Gastrocnemius medialis (tissue), 4 donors: ENCODE results near the gene PLAC1. TPM values are rescaled to one million over a fixed set of nuclear protein-coding genes. Genes with fewer than 3 reads are reported as not detected.

Experiments used
- ATAC-seq, 2 donors: fragments of 150-250 bp; one replicate each; pipeline ENCODE4 v1.9.1; 2016
- DNase-seq, 2 donors: peaks; one replicate each; pipeline ENCODE4 v3.0.0-alpha.2; 2019
- H3K27ac ChIP-seq, 4 donors: fragments of 200-600 bp; sonication (generic); 1 replicate in 1 of 4; 2 replicates in 3 of 4; pipeline ENCODE4 v1.5.1; 2016 to 2018; ENCODE audit warnings: mild to moderate bottlenecking in 2 of 4, moderate library complexity in 1 of 4
- H3K27me3 ChIP-seq, 3 donors: fragments of 200-600 bp; sonication (generic) in 2 of 3; 1 replicate in 1 of 3; 2 replicates in 2 of 3; pipeline versions ENCODE4 v1.5.1 to v1.6.0; 2016 to 2019; ENCODE audit warnings: mild to moderate bottlenecking in 1 of 3, moderate library complexity in 1 of 3
- H3K36me3 ChIP-seq, 2 donors: fragments of 200-600 bp; sonication (generic) in 1 of 2; one replicate each; pipeline ENCODE4 v1.5.1; 2017 to 2018
- H3K4me1 ChIP-seq, 2 donors: fragments of 200-600 bp; sonication (generic) in 1 of 2; one replicate each; pipeline ENCODE4 v1.5.1; 2016 to 2017; ENCODE audit warnings: mild to moderate bottlenecking in 2 of 2
- H3K4me3 ChIP-seq, 4 donors: fragments of 200-600 bp; sonication (generic) in 3 of 4; 1 replicate in 1 of 4; 2 replicates in 3 of 4; pipeline ENCODE4 v1.5.1; 2016 to 2019; ENCODE audit warnings: mild to moderate bottlenecking in 2 of 4
- H3K9me3 ChIP-seq, 3 donors: fragments of 200-600 bp; sonication (generic) in 2 of 3; 1 replicate in 1 of 3; 2 replicates in 2 of 3; pipeline ENCODE4 v1.5.1; 2016 to 2019
- POLR2A ChIP-seq, 2 donors: fragments of 450-650 bp; IDR thresholded peaks; one replicate each; pipeline ENCODE4 v1.6.1; 2017; ENCODE audit warnings: antibody characterized with exemption in 2 of 2, mild to moderate bottlenecking in 2 of 2, moderate library complexity in 2 of 2
- in situ Hi-C, 4 donors: fragments of 200-750 bp; cut with MboI; loops; one replicate each; pipeline versions ENCODE4 v1.15.0 to v1.8.0; 2017; ENCODE audit warnings: low sequenced_read_pairs in 4 of 4
- intact Hi-C: fragments of 100-400 bp; cut with DNase I; formaldehyde crosslinking; loops from one replicate; pipeline ENCODE4 v1.15.1; 2023; ENCODE audit warnings: low total_unique reads
- total RNA-seq, 4 donors: library from RNA; depleted of rRNA; stranded (reverse); fragments of >200 nt; gene quantifications; one replicate each; pipeline versions ENCODE4 v1.1.0 to v1.2.3, GENCODE V29; 2016
- TF ChIP-seq, protein P1 (sequence below), 5 experiments: fragments of 450-650 bp in 3 of 5; fragments of 200-600 bp in 2 of 5; sonication (generic) in 2 of 5; IDR thresholded peaks in 4 of 5; conservative IDR thresholded peaks in 1 of 5; 1 replicate in 4 of 5; 2 replicates in 1 of 5; pipeline ENCODE4 v1.5.1; 2016 to 2019; ENCODE audit warnings: antibody characterized with exemption in 5 of 5, mild to moderate bottlenecking in 3 of 5, moderate library complexity in 3 of 5

PLAC1 gene
- total RNA-seq, 4 donors from 2014 or later = not detected

DNA sequence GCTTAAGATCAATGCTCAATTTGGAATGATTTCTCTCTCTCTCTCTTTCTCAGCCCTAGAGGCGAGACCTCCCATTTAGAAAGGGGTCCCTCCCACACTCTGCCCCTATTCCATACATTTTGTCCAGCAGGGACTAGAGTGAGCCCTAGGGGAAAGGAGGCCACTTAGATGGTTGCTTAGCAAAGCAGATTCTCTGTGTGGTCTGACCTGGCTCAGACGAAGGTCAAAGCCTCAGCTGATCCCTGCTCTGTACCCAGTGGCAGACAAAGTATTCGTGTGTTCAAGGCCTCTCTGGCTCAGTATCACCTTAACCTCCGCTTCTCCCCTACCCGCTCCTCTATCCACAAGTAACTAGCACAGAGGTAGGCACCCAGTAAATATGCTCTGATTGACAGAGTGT lies 120.0 kb downstream of the PLAC1 start:
- H3K4me1 ChIP-seq = no peaks in the 10 kb centered on the region
- H3K27ac ChIP-seq = no peak overlapping the region
- in situ Hi-C loops = no loop called here
- no peaks in the 10 kb centered on the region for H3K9me3 ChIP-seq
- H3K27me3 ChIP-seq = peaks cover 0 to 3% (median 0%) of the 10 kb centered on the region in 3 donors
- H3K36me3 ChIP-seq = no peaks in the 10 kb centered on the region
- intact Hi-C loops = no loop called here
- TF ChIP-seq, protein P1, sequence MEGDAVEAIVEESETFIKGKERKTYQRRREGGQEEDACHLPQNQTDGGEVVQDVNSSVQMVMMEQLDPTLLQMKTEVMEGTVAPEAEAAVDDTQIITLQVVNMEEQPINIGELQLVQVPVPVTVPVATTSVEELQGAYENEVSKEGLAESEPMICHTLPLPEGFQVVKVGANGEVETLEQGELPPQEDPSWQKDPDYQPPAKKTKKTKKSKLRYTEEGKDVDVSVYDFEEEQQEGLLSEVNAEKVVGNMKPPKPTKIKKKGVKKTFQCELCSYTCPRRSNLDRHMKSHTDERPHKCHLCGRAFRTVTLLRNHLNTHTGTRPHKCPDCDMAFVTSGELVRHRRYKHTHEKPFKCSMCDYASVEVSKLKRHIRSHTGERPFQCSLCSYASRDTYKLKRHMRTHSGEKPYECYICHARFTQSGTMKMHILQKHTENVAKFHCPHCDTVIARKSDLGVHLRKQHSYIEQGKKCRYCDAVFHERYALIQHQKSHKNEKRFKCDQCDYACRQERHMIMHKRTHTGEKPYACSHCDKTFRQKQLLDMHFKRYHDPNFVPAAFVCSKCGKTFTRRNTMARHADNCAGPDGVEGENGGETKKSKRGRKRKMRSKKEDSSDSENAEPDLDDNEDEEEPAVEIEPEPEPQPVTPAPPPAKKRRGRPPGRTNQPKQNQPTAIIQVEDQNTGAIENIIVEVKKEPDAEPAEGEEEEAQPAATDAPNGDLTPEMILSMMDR (IDR thresholded peaks at IDR 0.05 in 4 of 5, conservative IDR thresholded peaks at IDR 0.05 in 1 of 5) = no peak
- no peak overlapping the region for H3K4me3 ChIP-seq
- ATAC-seq (no peak), DNase-seq (no peak)

GRCh38 chrX:134537179-134537955 lies 120.9 kb downstream of the PLAC1 start:
- TF ChIP-seq, protein P1 (IDR thresholded peaks at IDR 0.05 in 4 of 5, conservative IDR thresholded peaks at IDR 0.05 in 1 of 5) = no peak
- TF ChIP-seq POLR2A (IDR thresholded peaks at IDR 0.05) = no peak
- H3K4me1 ChIP-seq = no peaks in the 10 kb centered on the region
- in situ Hi-C loops (no loop called here), intact Hi-C loops (no loop called here)
- H3K27me3 ChIP-seq = peaks cover 0 to under 1% (median 0%) of the 10 kb centered on the region in 3 donors
- H3K27ac ChIP-seq = no peak overlapping the region
- DNase-seq = no peak
- no peaks in the 10 kb centered on the region for H3K9me3 ChIP-seq
- H3K4me3 ChIP-seq = no peak overlapping the region
- no peak for ATAC-seq
- no peaks in the 10 kb centered on the region for H3K36me3 ChIP-seq

DNA sequence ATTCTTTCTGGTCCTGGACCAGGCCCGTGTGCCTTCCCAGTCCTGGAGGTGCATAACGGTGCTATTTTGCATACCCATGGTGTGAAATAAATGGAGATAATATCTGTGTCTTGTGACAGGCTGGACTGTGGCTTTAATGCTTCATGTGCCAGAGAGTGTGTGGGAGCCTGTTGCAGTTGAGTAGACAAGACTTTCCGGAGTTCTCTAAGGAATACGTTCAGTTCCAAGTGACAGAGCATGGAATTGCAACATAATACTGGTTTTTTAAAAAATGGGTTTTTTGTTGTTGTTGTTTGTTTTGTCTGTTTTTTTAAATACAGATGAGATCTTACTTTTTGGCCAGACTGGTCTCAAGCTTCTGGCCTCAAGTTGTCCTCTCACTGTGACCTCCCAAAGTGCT lies 124.3 kb downstream of the PLAC1 start:
- Histone ChIP-seq H3K36me3 (no peaks in the 10 kb centered on the region), H3K4me3 (no peak overlapping the region), H3K27me3 (no peaks in the 10 kb centered on the region), H3K4me1 (no peaks in the 10 kb centered on the region), H3K27ac (no peak overlapping the region), H3K9me3 (no peaks in the 10 kb centered on the region)
- DNase-seq = no peak
- in situ Hi-C loops = no loop called here
- intact Hi-C loops = no loop called here
- TF ChIP-seq, protein P1 (IDR thresholded peaks at IDR 0.05 in 4 of 5, conservative IDR thresholded peaks at IDR 0.05 in 1 of 5) = no peak
- ATAC-seq = no peak

- in situ Hi-C loops = no loop called here
- TF ChIP-seq POLR2A (IDR thresholded peaks at IDR 0.05) = no peak
- TF ChIP-seq, protein P1 (IDR thresholded peaks at IDR 0.05 in 4 of 5, conservative IDR thresholded peaks at IDR 0.05 in 1 of 5) = no peak
- no peak overlapping the region for H3K4me3 ChIP-seq
Observed at GRCh38 chrX:134533352-134533751, 124.9 kb downstream of the PLAC1 start.

GRCh38 chrX:134530845-134531244 lies 127.4 kb downstream of the PLAC1 start:
- H3K36me3 ChIP-seq = no peaks in the 10 kb centered on the region
- H3K9me3 ChIP-seq = no peaks in the 10 kb centered on the region
- H3K4me1 ChIP-seq = no peaks in the 10 kb centered on the region
- DNase-seq (no peak), ATAC-seq (no peak)
- no peak overlapping the region for H3K27ac ChIP-seq
- H3K4me3 ChIP-seq = no peak overlapping the region
- no peaks in the 10 kb centered on the region for H3K27me3 ChIP-seq
- TF ChIP-seq, protein P1 (IDR thresholded peaks at IDR 0.05 in 4 of 5, conservative IDR thresholded peaks at IDR 0.05 in 1 of 5) = no peak
- no peak for TF ChIP-seq POLR2A (IDR thresholded peaks at IDR 0.05)
- intact Hi-C loops = no loop called here
- in situ Hi-C loops = no loop called here

More at GRCh38 chrX:134533352-134533751, 124.9 kb downstream of the PLAC1 start:
- no peak for DNase-seq
- Histone ChIP-seq H3K27ac (no peak overlapping the region), H3K9me3 (no peaks in the 10 kb centered on the region), H3K36me3 (no peaks in the 10 kb centered on the region), H3K27me3 (no peaks in the 10 kb centered on the region), H3K4me1 (no peaks in the 10 kb centered on the region)
- intact Hi-C loops = no loop called here
- no peak for ATAC-seq
